ENCODE results near the gene SLC45A3.
A peak's percentile ranks its signal among the peaks of the same experiment; 100 is the strongest.

The SLC45A3 gene

DNA sequence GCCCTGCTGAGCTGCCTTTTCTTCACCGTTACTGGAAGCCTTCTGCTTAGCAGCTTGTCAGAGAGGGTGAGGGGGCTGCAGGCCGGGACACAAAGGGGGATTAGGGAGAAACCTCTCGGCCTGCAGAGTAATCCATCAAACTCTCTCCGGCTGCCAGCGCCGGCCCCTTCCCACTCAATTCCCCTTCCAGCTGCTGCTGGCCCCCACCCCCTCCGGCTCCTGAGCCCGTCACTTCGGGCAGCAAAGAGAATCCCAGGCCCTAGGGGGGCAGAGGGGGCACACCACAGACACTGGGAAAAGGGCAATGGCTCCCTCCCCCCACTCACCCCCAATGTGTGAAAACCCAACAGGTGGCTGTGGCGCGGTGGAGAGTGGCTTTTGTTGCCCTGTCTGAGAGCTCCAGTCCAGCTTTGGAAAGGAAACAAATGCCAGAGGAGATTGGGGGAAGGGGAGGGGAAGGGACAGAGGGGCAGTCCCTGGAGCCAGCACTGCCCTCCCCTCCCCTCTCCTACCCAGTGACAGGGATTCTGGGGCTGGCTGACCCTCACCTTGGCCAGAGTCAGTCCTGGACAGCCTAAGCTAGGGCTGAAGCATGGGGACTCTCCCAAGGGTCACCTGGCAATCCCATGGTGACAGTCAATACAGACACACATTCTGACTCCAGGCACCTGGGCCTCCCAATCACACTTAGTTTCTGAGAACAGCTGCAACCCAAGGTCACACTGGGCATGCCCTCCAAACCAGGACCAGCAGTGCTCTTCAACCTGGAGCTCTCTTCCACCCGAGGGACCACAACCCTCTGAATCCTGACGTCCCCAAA is 9.5 kb downstream of the SLC45A3 start:
- H3K9me3 Mint-ChIP-seq = no peaks in the 10 kb centered on the region
- H3K4me1 Mint-ChIP-seq = peaks cover 69% of the 10 kb centered on the region
- H3K4me3 Mint-ChIP-seq = peak overlapping the region in 2 of 3 experiments; percentile 48 to 63
- TF ChIP-seq, protein P1, sequence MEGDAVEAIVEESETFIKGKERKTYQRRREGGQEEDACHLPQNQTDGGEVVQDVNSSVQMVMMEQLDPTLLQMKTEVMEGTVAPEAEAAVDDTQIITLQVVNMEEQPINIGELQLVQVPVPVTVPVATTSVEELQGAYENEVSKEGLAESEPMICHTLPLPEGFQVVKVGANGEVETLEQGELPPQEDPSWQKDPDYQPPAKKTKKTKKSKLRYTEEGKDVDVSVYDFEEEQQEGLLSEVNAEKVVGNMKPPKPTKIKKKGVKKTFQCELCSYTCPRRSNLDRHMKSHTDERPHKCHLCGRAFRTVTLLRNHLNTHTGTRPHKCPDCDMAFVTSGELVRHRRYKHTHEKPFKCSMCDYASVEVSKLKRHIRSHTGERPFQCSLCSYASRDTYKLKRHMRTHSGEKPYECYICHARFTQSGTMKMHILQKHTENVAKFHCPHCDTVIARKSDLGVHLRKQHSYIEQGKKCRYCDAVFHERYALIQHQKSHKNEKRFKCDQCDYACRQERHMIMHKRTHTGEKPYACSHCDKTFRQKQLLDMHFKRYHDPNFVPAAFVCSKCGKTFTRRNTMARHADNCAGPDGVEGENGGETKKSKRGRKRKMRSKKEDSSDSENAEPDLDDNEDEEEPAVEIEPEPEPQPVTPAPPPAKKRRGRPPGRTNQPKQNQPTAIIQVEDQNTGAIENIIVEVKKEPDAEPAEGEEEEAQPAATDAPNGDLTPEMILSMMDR (IDR thresholded peaks at IDR 0.05; ENCODE audit: unreplicated experiment in 3 of 3) = no peak
- peak overlapping the region; percentile 57 to 94 (median 92) for H3K27ac Mint-ChIP-seq
- H3K36me3 Mint-ChIP-seq (ENCODE audit: low read depth) = no peaks in the 10 kb centered on the region
- peaks cover 10% of the 10 kb centered on the region for H3K27me3 Mint-ChIP-seq (ENCODE audit: low read depth)

DNA sequence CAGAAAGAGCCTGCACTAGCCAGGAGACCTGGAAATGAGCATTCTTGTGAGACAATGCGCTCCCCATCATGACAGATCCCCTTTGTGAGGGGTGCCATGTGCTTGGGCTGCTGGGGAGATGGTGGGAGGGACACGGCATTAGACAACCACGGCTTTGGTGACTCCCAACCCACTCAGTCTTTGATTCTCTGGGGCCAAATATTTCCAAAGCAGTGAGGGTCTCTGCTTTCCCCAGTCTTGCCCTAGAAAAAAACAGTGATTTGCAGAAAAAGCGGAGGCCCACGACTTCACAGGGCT is 10.2 kb downstream of the SLC45A3 start:
- H3K27me3 Mint-ChIP-seq (ENCODE audit: low read depth) = peaks cover 10% of the 10 kb centered on the region

DNA sequence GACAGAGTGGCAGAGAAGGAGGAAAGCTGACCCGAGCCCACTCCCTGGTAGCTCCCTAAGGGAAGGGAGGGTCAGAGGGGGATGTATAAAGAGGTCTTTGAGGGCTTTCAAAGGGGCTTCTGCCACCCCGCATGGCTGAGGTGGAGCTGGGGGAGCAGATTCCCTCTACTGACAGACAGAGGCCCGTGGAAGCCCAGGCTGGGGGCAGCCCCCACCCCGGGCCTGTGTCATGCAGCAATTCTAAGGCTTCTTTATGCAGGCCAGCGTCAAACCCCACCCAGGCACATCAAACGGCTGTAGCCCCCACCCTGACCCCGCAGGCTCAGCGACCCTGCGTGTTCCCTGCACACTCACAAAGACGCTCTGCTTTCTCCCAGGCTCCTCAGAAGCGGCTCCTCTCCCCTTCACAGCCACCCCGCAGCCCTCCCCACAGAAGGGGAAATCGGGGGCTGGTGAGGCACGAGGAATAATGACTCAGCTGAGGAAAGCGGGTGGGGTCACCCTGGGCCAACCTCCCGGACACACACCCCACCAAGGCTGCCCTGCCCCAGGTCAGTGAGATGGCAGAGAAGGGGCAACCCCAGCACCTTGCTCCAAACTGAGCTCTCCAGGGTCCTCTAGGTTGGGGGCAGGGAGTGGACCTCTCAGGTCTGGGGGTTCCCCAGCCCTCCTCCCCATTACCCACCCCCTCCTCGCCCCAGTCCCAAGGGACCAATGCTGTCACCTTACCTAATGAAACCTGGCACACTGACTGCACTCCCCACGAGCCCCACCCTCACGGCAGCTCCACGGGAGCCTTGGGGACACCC is 10.8 kb downstream of the SLC45A3 start:
- H3K4me1 Mint-ChIP-seq = peaks cover 70% of the 10 kb centered on the region
- TF ChIP-seq, protein P1 (IDR thresholded peaks at IDR 0.05; ENCODE audit: unreplicated experiment in 3 of 3) = no peak
- H3K9me3 Mint-ChIP-seq = no peaks in the 10 kb centered on the region

More for the DNA sequence above, 10.2 kb downstream of the SLC45A3 start:
- Mint-ChIP-seq H3K36me3 (ENCODE audit: low read depth) (no peaks in the 10 kb centered on the region), H3K9me3 (no peaks in the 10 kb centered on the region), H3K27ac (peak overlapping the region in 2 of 3 experiments; percentile 57 to 94), H3K4me3 (peak overlapping the region in 1 of 3 experiments; percentile 63), H3K4me1 (peaks cover 69% of the 10 kb centered on the region)
- TF ChIP-seq, protein P1 (IDR thresholded peaks at IDR 0.05; ENCODE audit: unreplicated experiment in 3 of 3) = no peak

DNA sequence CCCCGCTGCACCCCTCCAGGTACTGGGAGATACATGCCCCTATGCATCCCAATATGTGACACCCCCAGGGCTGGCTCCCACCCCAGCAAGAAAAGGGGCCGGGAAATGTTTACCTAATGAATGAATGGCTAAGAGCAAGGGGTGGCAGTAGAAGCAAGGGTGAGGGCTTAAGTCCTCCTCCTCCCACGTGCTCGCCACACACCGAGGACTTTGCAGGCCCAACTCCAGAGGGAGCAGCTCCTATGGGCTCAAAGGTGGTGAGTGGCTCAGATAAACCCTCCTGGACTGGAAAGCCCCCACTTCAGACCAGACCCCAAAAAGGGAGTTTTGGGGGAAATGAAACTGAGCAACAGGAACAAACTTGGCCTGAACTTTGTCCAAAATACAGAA is 11.4 kb downstream of the SLC45A3 start:
- Mint-ChIP-seq H3K9me3 (no peaks in the 10 kb centered on the region), H3K27ac (peak overlapping the region; percentile 58 to 89 (median 63)), H3K4me3 (peak overlapping the region; percentile 36 to 58 (median 56)), H3K27me3 (ENCODE audit: low read depth) (peaks cover 10% of the 10 kb centered on the region), H3K4me1 (peaks cover 70% of the 10 kb centered on the region), H3K36me3 (ENCODE audit: low read depth) (no peaks in the 10 kb centered on the region)
- TF ChIP-seq, protein P1 (IDR thresholded peaks at IDR 0.05; ENCODE audit: unreplicated experiment in 3 of 3) = peak in 1 of 3 experiments; percentile 9

More for the DNA sequence above, 10.8 kb downstream of the SLC45A3 start:
- no peaks in the 10 kb centered on the region for H3K36me3 Mint-ChIP-seq (ENCODE audit: low read depth)
- H3K27me3 Mint-ChIP-seq (ENCODE audit: low read depth) = peaks cover 10% of the 10 kb centered on the region
- H3K4me3 Mint-ChIP-seq = peak overlapping the region; percentile 36 to 58 (median 56)
- H3K27ac Mint-ChIP-seq = peak overlapping the region; percentile 63 to 94 (median 89)

DNA sequence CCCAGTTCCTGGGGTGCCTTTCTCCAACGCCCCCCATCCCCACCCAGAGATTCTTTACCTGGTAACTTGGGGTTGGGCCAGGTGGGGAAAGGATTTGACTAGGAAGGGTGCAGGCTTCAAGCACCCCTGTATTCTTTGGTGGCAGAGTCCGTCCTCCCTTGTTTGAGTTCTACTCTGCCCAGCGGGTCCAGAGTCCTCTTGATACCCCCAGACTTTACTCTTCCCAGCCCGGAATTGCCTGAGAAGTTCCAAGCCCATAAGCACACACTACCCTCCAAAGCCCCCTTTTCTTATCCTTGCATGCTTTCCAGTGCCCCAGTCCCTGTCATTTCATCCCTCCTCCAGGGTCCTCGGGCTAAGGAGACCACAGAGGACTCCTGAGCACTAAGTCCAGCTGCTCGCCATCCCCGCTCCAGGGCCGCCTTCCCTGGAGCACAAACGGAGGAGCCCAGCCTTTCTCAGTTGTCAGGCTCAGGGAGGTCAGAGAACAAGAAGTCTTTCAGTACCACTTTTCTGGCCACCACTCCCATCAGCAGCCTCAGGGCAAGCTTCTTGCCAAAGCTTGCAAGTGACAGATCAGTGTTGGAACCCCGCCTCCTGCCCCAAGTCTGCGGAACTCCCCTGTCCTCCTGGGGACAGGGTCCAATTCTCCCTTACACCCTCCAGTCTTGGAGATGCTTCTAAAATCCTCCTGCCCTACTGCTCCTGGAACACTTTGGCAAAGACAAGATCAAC is 12.2 kb downstream of the SLC45A3 start:
- H3K27me3 Mint-ChIP-seq (ENCODE audit: low read depth) = peaks cover 10% of the 10 kb centered on the region
- no peaks in the 10 kb centered on the region for H3K9me3 Mint-ChIP-seq
- peaks cover 66% of the 10 kb centered on the region for H3K4me1 Mint-ChIP-seq
- peak overlapping the region; percentile 43 to 63 (median 56) for H3K27ac Mint-ChIP-seq
- TF ChIP-seq, protein P1 (IDR thresholded peaks at IDR 0.05; ENCODE audit: unreplicated experiment in 3 of 3) = no peak
- H3K36me3 Mint-ChIP-seq (ENCODE audit: low read depth) = no peaks in the 10 kb centered on the region
- H3K4me3 Mint-ChIP-seq = peak overlapping the region in 2 of 3 experiments; percentile 8 to 47

All from nephron (organoid).